ENCODE results near the gene DGCR2. TPM values are rescaled to one million over a fixed set of nuclear protein-coding genes. Genes with fewer than 3 reads are reported as not detected.

Gene DGCR2
- total and polyA plus RNA-seq, 2 of the 4 experiments (the other 2 are of a cell fraction) = 17.2 to 35.4 TPM

GRCh38 chr22:19119949-19120348 is 2.3 kb downstream of the DGCR2 start:
- DNase-seq (no peak), ATAC-seq (ENCODE audit: low read depth) (no peak)
- no peak overlapping the region for H3K4ac ChIP-seq (ENCODE audit: low read depth, low read length)
- H2BK5ac ChIP-seq (ENCODE audit: low read depth, low read length, poor library complexity, severe bottlenecking) = no peak overlapping the region
- H3K14ac ChIP-seq (replicated peaks; ENCODE audit: low read depth, low read length) = no peak overlapping the region
- no peak overlapping the region for H3K23ac ChIP-seq (ENCODE audit: low read depth, low read length)
- BruUV-seq (replicated peaks) = no TSS peak
- no peak overlapping the region for H2AK9ac ChIP-seq (replicated peaks; ENCODE audit: low read depth, low read length, poor library complexity)
- peaks cover 6% of the 10 kb centered on the region; the same call in 1 of the 2 replicates for H3K36me3 ChIP-seq (ENCODE audit: control insufficient read depth, insufficient read depth, low read length)
- H3K56ac ChIP-seq (ENCODE audit: extremely low read depth, insufficient read depth, low read length) = no peak overlapping the region
- H2BK120ac ChIP-seq (ENCODE audit: low read depth, low read length) = no peak overlapping the region
- CTCF ChIA-PET = no interaction called here
- no peak overlapping the region for H4K8ac ChIP-seq (ENCODE audit: low read depth in 2 of 2, low read length in 2 of 2)
- H3K9me3 ChIP-seq (ENCODE audit: control insufficient read depth, insufficient read depth, low read length) = no peaks in the 10 kb centered on the region
- in situ Hi-C loops (cut with MboI; ENCODE audit: low sequenced_read_pairs) (no loop called here), intact Hi-C loops (cut with micrococcal nuclease) (loop anchor here (5.0 kb wide), 1 partner anchor 58 kb away; no protein-coding TSS in a partner anchor), dilution Hi-C loops (cut with HindIII; ENCODE audit: low sequenced_read_pairs, unreplicated experiment) (no loop called here)
- no peak overlapping the region for H3K4me3 ChIP-seq (ENCODE audit: insufficient read depth, low read depth, low read length)
- no peak overlapping the region for H2AK5ac ChIP-seq (ENCODE audit: low read depth, low read length)
- H3K18ac ChIP-seq (ENCODE audit: low read depth, low read length) = no peak overlapping the region
- TF ChIP-seq MAZ (IDR thresholded peaks at IDR 0.05; ENCODE audit: borderline replicate concordance, low read depth, low read length) (no peak), ELK1 (IDR thresholded peaks at IDR 0.05; ENCODE audit: borderline replicate concordance, low read depth, low read length) (no peak), BHLHE40 (IDR thresholded peaks at IDR 0.05; ENCODE audit: low read depth, low read length) (no peak), CHD1 (IDR thresholded peaks at IDR 0.05; ENCODE audit: low read depth, low read length) (no peak), CEBPB (IDR thresholded peaks at IDR 0.05; ENCODE audit: low read depth, low read length) (no peak), MXI1 (IDR thresholded peaks at IDR 0.05; ENCODE audit: borderline replicate concordance, low read depth, low read length) (no peak), MAFK (IDR thresholded peaks at IDR 0.05; ENCODE audit: low read depth, low read length) (no peak), USF2 (IDR thresholded peaks at IDR 0.05; ENCODE audit: low read depth, low read length) (no peak), FOS (IDR thresholded peaks at IDR 0.05; ENCODE audit: low read depth, low read length) (no peak), POLR2A (IDR thresholded peaks at IDR 0.05; ENCODE audit: low read depth, low read length) (no peak), CTCF (conservative IDR thresholded peaks at IDR 0.05; ENCODE audit: low read depth, low read length) (no peak), RAD21 (IDR thresholded peaks at IDR 0.05; ENCODE audit: low read length) (no peak), SMC3 (IDR thresholded peaks at IDR 0.05; ENCODE audit: low read depth, low read length) (no peak), RFX5 (IDR thresholded peaks at IDR 0.05; ENCODE audit: low read depth, low read length) (no peak), NFE2L2 (IDR thresholded peaks at IDR 0.05; ENCODE audit: low read depth, low read length) (no peak), RCOR1 (IDR thresholded peaks at IDR 0.05; ENCODE audit: insufficient replicate concordance, low read length) (no peak)
- no peak overlapping the region for H2BK20ac ChIP-seq (ENCODE audit: low read depth, low read length)
- H4K91ac ChIP-seq (ENCODE audit: insufficient read depth, low read depth, low read length) = no peak overlapping the region
- H2BK15ac ChIP-seq (ENCODE audit: low read depth, low read length) = no peak overlapping the region
- H3K27me3 ChIP-seq (ENCODE audit: control insufficient read depth, insufficient read depth, low read length) = no peaks in the 10 kb centered on the region
- peaks cover 38% of the 10 kb centered on the region for H3K9me1 ChIP-seq (ENCODE audit: insufficient read depth, low read length)
- no peak overlapping the region; the same call in 1 of the 2 replicates for H3K4me2 ChIP-seq (ENCODE audit: low read depth, low read length)
- no peak overlapping the region for H2AFZ ChIP-seq (replicated peaks; ENCODE audit: low read length, poor library complexity)
- 100% methylated on average over 1 of the region's 8 CpGs; no CpG with 5 or more reads in 1 of the 2 experiments for WGBS, 2 experiments (ENCODE audit: extremely low coverage in 2 of 2, insufficient read length in 1 of 2)
- no peak overlapping the region for H3K9ac ChIP-seq (ENCODE audit: low read depth, low read length)
- POLR2A ChIA-PET (ENCODE audit: unreplicated experiment) = no interaction called here
- H3K79me1 ChIP-seq (ENCODE audit: low read depth in 1 of 2, low read length in 2 of 2) = peaks cover 33 to 67% of the 10 kb centered on the region in 2 experiments
- H4K20me1 ChIP-seq (ENCODE audit: insufficient read depth, low read length) = peaks cover 68% of the 10 kb centered on the region
- H3K4me1 ChIP-seq (ENCODE audit: control insufficient read depth, insufficient read depth, low read length) = peaks cover 16% of the 10 kb centered on the region
- H4K5ac ChIP-seq (ENCODE audit: low read depth, low read length) = no peak overlapping the region
- H3K27ac ChIP-seq (ENCODE audit: insufficient read depth, low read length) = no peak overlapping the region

All from IMR-90 (cell line).